ENCODE measurements around the gene DNAH10.

The DNAH10 gene

DNA sequence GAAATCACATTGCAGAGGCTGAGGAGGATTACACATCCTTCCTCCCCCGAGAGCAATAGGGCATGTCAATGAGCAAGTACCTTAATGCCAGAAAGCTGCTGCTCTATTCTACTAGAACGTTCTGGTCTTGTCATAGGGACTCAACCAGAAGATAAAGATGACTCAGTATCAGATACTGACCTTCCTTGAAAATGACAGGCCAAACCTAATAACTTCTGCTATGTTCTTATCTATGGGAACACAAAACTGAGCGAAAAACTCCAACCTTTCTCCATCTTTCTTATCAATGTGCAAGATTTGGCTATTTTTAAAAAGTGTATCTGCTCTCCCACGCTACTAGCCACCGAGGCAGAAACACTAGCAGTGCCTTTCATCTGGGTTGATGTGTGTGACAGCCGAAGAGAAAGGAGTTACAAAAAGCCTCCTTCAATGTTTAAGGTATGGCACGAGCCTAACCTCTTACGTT is 205.1 kb downstream of the DNAH10 start:
- TF ChIP-seq, protein P1, sequence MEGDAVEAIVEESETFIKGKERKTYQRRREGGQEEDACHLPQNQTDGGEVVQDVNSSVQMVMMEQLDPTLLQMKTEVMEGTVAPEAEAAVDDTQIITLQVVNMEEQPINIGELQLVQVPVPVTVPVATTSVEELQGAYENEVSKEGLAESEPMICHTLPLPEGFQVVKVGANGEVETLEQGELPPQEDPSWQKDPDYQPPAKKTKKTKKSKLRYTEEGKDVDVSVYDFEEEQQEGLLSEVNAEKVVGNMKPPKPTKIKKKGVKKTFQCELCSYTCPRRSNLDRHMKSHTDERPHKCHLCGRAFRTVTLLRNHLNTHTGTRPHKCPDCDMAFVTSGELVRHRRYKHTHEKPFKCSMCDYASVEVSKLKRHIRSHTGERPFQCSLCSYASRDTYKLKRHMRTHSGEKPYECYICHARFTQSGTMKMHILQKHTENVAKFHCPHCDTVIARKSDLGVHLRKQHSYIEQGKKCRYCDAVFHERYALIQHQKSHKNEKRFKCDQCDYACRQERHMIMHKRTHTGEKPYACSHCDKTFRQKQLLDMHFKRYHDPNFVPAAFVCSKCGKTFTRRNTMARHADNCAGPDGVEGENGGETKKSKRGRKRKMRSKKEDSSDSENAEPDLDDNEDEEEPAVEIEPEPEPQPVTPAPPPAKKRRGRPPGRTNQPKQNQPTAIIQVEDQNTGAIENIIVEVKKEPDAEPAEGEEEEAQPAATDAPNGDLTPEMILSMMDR (IDR thresholded peaks at IDR 0.05; ENCODE audit: low read depth, low read length), result no peak

DNA sequence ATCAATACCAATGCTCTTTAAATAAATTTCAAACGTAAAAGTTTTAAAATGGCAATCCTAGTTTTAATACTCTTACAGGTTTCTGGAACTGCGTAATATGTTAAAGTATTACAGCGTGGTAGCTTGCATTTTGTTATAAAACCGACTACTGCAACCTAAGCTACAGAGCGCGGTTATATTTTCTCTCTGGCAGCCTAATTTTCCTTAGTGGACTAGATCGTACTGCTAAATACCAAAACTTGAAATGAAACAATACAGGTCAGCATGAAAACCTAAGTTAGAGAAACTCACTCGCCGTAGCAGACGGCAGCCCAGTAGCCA is 209.3 kb downstream of the DNAH10 start:
- TF ChIP-seq, protein P1 (IDR thresholded peaks at IDR 0.05; ENCODE audit: low read depth, low read length), result no peak
- peak overlapping the region; percentile 80 to 83 for H3K4me3 ChIP-seq (replicated peaks in 1 of 2; ENCODE audit: low read depth in 2 of 2, low read length in 2 of 2)
- DNase-seq (ENCODE audit: low read depth in 2 of 2), result peak in 1 of 2 donors; percentile 53

More for the DNA sequence above, 205.1 kb downstream of the DNAH10 start:
- no peak overlapping the region for H3K4me3 ChIP-seq (replicated peaks in 1 of 2; ENCODE audit: low read depth in 2 of 2, low read length in 2 of 2)
- DNase-seq (ENCODE audit: low read depth in 2 of 2), result peak in 1 of 2 donors; percentile 19

DNA sequence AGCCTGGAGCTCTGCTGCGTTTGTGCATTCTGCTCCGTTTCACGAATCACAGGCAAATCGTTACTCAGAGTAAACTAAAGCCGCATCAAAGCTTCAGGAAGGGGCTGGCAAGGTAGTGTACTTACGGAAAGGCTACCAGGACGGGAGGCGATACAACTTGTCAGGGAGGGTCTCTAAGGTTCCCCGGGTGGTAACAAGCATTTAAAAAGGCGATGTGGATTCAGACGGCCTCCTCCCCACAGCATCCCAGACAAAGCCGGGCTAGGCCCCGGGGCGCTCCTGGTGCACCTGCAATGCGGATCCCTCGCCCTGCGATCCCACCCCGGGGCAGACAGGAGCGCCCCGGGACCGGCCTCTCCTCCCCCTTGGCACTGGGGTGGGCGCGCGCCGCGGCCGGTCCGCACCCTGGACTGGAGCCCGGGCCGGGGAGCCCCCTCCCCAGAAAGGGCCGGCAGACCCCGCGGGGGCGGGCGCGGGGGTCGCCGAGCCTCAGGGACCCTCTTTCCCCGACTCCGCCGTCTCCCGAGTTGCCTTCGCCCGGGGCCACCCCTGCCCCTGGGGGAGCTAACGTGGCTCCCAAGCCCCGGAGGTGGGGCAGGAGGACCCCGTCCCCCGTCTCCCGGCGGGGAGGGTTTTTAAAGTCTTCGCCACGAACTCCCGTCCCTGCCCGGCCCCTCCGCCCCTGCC is 209.8 kb downstream of the DNAH10 start:
- TF ChIP-seq, protein P1 (IDR thresholded peaks at IDR 0.05; ENCODE audit: low read depth, low read length), result no peak
- DNase-seq (ENCODE audit: low read depth in 2 of 2), result peak in 1 of 2 donors; percentile 47

DNA sequence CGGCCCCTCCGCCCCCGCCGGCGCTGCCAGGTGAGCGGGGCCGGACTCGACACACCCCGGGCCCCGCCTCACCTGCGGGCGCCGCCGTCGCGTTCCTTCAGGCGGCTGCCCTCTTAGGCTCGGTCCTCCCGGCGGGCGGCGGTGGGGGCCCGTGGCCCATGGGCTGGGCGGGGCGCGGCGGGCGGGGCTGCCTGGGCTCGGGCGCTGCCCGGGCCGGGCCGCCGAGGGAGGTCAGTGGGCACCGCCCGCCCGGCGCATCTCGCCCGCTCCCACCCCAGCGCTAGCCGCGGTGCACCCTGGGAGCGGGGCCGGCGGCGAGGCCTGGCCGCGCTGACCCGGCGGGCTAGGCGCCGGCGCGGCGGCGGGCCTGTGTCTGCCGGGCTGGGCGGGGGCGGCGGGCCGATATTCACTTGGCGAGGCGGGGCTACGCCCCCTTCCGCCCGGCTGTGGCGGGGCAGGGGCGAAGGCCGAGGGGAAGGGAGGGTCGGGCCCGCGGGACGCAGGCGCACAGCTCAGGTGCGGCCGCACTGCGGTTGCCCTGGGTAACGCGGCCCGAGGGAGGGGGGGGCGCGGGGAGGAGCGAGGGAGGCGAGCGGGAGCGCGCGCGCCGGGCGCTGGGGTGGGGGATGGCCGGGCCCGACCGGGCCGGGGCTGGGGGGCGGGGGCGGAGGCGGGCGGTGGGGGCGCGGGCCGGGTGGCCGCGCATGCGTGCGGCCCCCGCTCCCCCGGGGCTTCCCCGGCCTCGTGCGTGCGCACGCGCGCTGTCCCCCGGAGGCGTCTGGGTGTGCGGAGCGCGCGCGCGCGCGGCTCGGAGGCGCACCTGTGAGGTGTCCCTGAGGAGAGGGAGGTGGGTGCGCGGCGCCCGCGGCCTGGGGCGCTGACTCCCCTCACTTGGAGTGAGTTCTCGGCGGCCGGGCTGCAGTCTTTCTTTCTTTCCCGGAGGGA is 210.6 kb downstream of the DNAH10 start, which contains the start of the genes CCDC92 and ZNF664:
CCDC92 (minus strand) TSS at position 375 of the 945 bp plus-strand sequence. CDS start 28,526 bp downstream, outside the sequence.
ZNF664 (plus strand) TSS at position 759 of the 945 bp plus-strand sequence. CDS start 38,930 bp downstream, outside the sequence.
- peak; percentile 86 to 94 for DNase-seq (ENCODE audit: low read depth in 2 of 2)
- TF ChIP-seq, protein P1 (IDR thresholded peaks at IDR 0.05; ENCODE audit: low read depth, low read length), result no peak

More for the DNA sequence above, 209.8 kb downstream of the DNAH10 start:
- H3K4me3 ChIP-seq (replicated peaks in 1 of 2; ENCODE audit: low read depth in 2 of 2, low read length in 2 of 2), result peak overlapping the region; percentile 80 to 83

DNA sequence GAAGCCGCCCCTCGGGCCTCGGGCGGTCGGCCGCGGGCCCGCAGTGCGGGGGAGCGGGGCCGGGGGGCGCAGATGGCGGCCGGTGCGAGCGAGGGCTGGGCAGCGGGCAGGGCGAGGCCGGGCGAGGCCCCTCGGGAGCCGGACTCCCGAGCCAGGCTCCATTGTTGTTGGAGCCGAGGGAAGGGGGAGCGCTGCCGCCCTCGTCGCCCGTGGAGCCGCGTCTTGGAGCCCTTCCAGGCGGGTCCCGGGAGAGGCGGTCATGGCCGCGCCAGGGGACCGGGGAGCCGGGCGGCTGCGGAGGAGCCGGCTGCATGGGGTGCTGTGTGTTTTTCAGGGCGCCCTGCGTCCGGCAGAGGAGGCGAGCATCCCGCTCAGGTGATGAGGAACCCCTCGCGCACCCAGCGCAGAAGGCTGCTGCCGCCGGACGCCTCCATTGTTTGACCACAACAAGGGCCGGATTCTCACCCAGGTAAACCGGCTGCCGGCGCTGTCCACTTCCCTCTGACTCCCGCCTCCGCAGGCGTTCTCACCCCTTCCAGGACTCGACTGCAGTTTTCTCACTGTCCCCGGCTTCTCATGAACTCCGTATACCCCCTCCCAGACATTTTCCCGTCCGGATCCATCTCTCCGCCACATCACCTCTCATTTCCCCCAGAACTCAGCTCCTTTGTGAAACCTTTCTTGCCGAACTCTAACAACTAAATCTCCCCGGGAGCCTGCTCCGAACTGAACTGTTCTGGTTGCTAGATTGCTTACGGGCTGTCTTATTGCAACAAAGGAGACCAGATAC is 211.6 kb downstream of the DNAH10 start:
- H3K4me3 ChIP-seq (replicated peaks in 1 of 2; ENCODE audit: low read depth in 2 of 2, low read length in 2 of 2), result peak overlapping the region; percentile 72 to 83
- peak; percentile 17 to 21 for DNase-seq (ENCODE audit: low read depth in 2 of 2)
- TF ChIP-seq, protein P1 (IDR thresholded peaks at IDR 0.05; ENCODE audit: low read depth, low read length), result no peak

More for the DNA sequence above, 210.6 kb downstream of the DNAH10 start, which contains the start of the genes CCDC92 and ZNF664:
- peak within 1 kb of the TSS; percentile 80 to 83 for H3K4me3 ChIP-seq (replicated peaks in 1 of 2; ENCODE audit: low read depth in 2 of 2, low read length in 2 of 2)
